ENCODE results near the gene ZZZ3. TPM values are rescaled to one million over a fixed set of nuclear protein-coding genes. Genes with fewer than 3 reads are reported as not detected.

ZZZ3 gene
- total and polyA plus RNA-seq, 2 of the 8 experiments (the other 6 are each of a cell fraction or from before 2014, with no cell fraction given) = 12.8 to 54.6 TPM

GRCh38 chr1:77718181-77718580 is 35.7 kb upstream of the ZZZ3 start:
- H3K9me3 ChIP-seq (ENCODE audit: insufficient read depth in 2 of 2, low read depth in 1 of 2, low read length in 1 of 2) = no peaks in the 10 kb centered on the region
- H4K5ac ChIP-seq (ENCODE audit: insufficient read length, low read depth, low read length) = no peak overlapping the region
- H3K27ac ChIP-seq (ENCODE audit: low read depth, low read length) = no peak overlapping the region
- no peak overlapping the region for H2BK5ac ChIP-seq (ENCODE audit: low read depth, low read length)
- no peaks in the 10 kb centered on the region for H3K27me3 ChIP-seq (replicated peaks in 1 of 4; ENCODE audit: control insufficient read depth in 3 of 4, extremely low read depth in 1 of 4, insufficient read depth in 3 of 4, low read length in 3 of 4)
- DNase-seq (ENCODE audit: low read depth in 1 of 2, low spot score in 2 of 2) = no peak
- H4K20me1 ChIP-seq (replicated peaks in 1 of 2; ENCODE audit: control insufficient read depth in 1 of 2, insufficient read depth in 2 of 2, low read length in 2 of 2) = no peaks in the 10 kb centered on the region
- H2AFZ ChIP-seq (ENCODE audit: low read length) = no peak overlapping the region
- no peak overlapping the region for H4K91ac ChIP-seq (replicated peaks; ENCODE audit: insufficient read length, low read length)
- H2AK5ac ChIP-seq (ENCODE audit: low read depth, low read length) = no peak overlapping the region
- H3K23ac ChIP-seq (ENCODE audit: insufficient read length) = no peak overlapping the region
- no peak overlapping the region for H3K4me2 ChIP-seq (ENCODE audit: insufficient read depth in 1 of 2, low read depth in 2 of 2, low read length in 2 of 2)
- no peaks in the 10 kb centered on the region for H3K4me1 ChIP-seq (replicated peaks in 1 of 4; ENCODE audit: control insufficient read depth in 3 of 4, insufficient read depth in 4 of 4, low read length in 3 of 4)
- no peaks in the 10 kb centered on the region for H3K79me1 ChIP-seq (ENCODE audit: low read depth, low read length)
- no peaks in the 10 kb centered on the region for H3K23me2 ChIP-seq (ENCODE audit: low read depth, low read length)
- no peak overlapping the region for H3K18ac ChIP-seq (ENCODE audit: extremely low read depth, low read length)
- no peak overlapping the region for H3K9ac ChIP-seq (replicated peaks in 1 of 4; ENCODE audit: extremely low read depth in 1 of 4, low read depth in 3 of 4, low read length in 3 of 4)
- CTCF ChIA-PET (ENCODE audit: partially characterized antibody) = no interaction called here
- H3K56ac ChIP-seq (replicated peaks; ENCODE audit: insufficient read length, low read depth, low read length) = no peak overlapping the region
- no peak overlapping the region for H4K8ac ChIP-seq (ENCODE audit: extremely low read depth, insufficient read depth, low read length)
- H3K4me3 ChIP-seq (ENCODE audit: extremely low read depth in 1 of 4, insufficient read depth in 2 of 4, low read depth in 3 of 4, low read length in 4 of 4) = no peak overlapping the region
- H3K4ac ChIP-seq (replicated peaks; ENCODE audit: insufficient read length, low read depth, low read length) = no peak overlapping the region
- no peak overlapping the region for H2BK120ac ChIP-seq (replicated peaks; ENCODE audit: low read depth, low read length)
- no peak overlapping the region for H2BK12ac ChIP-seq (ENCODE audit: low read depth, low read length)
- no peak overlapping the region for H2BK15ac ChIP-seq (ENCODE audit: low read length)
- POLR2A ChIA-PET (ENCODE audit: partially characterized antibody) = no interaction called here
- H2BK20ac ChIP-seq (ENCODE audit: low read length) = no peak overlapping the region
- FAIRE-seq = no peak
- H3K79me2 ChIP-seq (ENCODE audit: control insufficient read depth in 1 of 2, insufficient read depth in 2 of 2, low read length in 2 of 2) = no peaks in the 10 kb centered on the region
- H3K14ac ChIP-seq (ENCODE audit: insufficient read length) = no peak overlapping the region
- H3K36me3 ChIP-seq (ENCODE audit: control insufficient read depth in 2 of 4, insufficient read depth in 4 of 4, low read length in 3 of 4) = peaks cover 6 to 42% (median 10%) of the 10 kb centered on the region in 4 experiments; a peak in 6 of 8 replicates
- WGBS, 2 experiments (ENCODE audit: extremely low coverage in 1 of 2, insufficient coverage in 1 of 2, insufficient read length in 1 of 2, insufficient replicate concordance in 2 of 2, low coverage in 1 of 2, low lambda C conversion rate in 2 of 2, missing lambda C conversion rate in 1 of 2) = 86% methylated on average over 2 of the region's 2 CpGs; no CpG with 5 or more reads in 1 of the 2 experiments
- no peak for TF ChIP-seq CTBP2 (IDR thresholded peaks at IDR 0.05; ENCODE audit: borderline replicate concordance, insufficient read depth, insufficient read length, low read length)
- no peak for TF ChIP-seq CEBPB (IDR thresholded peaks at IDR 0.05; ENCODE audit: low read depth, low read length)
- no peak for TF ChIP-seq FOSL1 (IDR thresholded peaks at IDR 0.05; ENCODE audit: insufficient read depth, low read depth, low read length)
- TF ChIP-seq RXRA (IDR thresholded peaks at IDR 0.05; ENCODE audit: insufficient read depth, low read depth, low read length) = no peak
- TF ChIP-seq RBBP5 (IDR thresholded peaks at IDR 0.05; ENCODE audit: borderline replicate concordance, low read depth, low read length) = no peak
- TF ChIP-seq GABPA (IDR thresholded peaks at IDR 0.05; ENCODE audit: borderline replicate concordance, insufficient read depth, low read length) = no peak
- no peak for TF ChIP-seq MAX (IDR thresholded peaks at IDR 0.05)
- no peak for TF ChIP-seq TAF7 (optimal IDR thresholded peaks at IDR 0.05; ENCODE audit: borderline replicate concordance, low read depth, low read length)
- no peak for TF ChIP-seq TAF1 (IDR thresholded peaks at IDR 0.05; ENCODE audit: low read depth, low read length)
- TF ChIP-seq TCF12 (IDR thresholded peaks at IDR 0.05; ENCODE audit: low read depth, low read length) = no peak
- no peak for TF ChIP-seq SP2 (IDR thresholded peaks at IDR 0.05; ENCODE audit: low read length)
- TF ChIP-seq SP1 (IDR thresholded peaks at IDR 0.05; ENCODE audit: low read depth, low read length) = no peak
- TF ChIP-seq USF2 (IDR thresholded peaks at IDR 0.05; ENCODE audit: low read length) = no peak
- TF ChIP-seq KDM1A (IDR thresholded peaks at IDR 0.05; ENCODE audit: borderline replicate concordance, low read length) = no peak

Measured in H1 (cell line).